G401 (cell line): ENCODE data around the gene C9. TPM values are rescaled to one million over a fixed set of nuclear protein-coding genes. Genes with fewer than 3 reads are reported as not detected.
A peak's percentile ranks its signal among the peaks of the same experiment; 100 is the strongest.

Experiments used
- DNase-seq: peaks from one replicate; pipeline ENCODE4 v3.0.0-alpha.2; 2015; ENCODE audit warnings: low spot score
- in situ Hi-C: cut with HindIII; loops from 2 replicates; pipeline ENCODE4 v1.10.0; 2016; ENCODE audit warnings: low sequenced_read_pairs, mixed read lengths
- total RNA-seq: library from RNA; depleted of rRNA; stranded (reverse); fragments of >200 nt; shearing (Covaris generic); gene quantifications from 2 replicates; pipeline ENCODE4 v1.2.3, GENCODE V29; 2014

The C9 gene
- total RNA-seq, 1 experiment from 2014 or later: not detected

DNA sequence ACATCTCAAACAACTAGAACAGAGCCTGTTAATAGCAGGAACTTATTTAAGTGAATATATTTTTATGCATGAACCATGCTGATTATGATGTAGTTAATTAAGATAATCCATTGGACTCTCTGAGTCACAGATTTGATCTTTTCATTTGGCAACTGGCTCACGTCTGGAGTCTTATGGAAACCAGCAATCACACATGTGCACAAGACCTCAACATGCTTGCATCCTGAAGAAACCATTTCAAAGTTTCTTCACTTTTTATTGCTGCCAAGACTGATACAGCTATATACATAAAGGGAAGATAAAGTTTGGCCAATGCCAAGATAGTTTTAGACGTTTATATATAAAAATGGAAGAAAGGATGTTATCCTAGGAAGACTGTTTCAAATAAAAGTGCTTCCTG, 13.3 kb upstream of the C9 start:
- no peak for DNase-seq
- in situ Hi-C loops: no loop called here

DNA sequence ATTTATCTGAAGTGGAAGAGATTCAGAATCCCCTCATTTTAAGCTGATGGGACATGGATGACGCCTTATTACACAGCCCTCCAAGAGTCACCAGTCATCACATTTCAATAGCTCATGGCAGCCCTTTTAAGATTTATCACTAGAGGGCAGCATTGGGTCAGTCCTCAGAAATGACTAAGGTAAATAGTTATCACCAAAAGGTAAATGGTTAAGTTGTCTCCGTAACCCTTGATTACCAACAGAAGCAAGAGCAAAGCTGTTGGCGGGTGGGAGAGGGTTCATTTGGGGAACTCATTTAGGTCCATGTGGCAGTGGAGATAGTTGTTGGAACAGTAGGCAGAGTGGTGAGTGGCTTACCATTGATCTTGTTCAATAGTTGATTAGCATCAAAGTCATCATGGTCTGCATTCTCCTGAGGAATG, 12.0 kb upstream of the C9 start:
- peak; percentile 53 for DNase-seq
- in situ Hi-C loops: no loop called here

DNA sequence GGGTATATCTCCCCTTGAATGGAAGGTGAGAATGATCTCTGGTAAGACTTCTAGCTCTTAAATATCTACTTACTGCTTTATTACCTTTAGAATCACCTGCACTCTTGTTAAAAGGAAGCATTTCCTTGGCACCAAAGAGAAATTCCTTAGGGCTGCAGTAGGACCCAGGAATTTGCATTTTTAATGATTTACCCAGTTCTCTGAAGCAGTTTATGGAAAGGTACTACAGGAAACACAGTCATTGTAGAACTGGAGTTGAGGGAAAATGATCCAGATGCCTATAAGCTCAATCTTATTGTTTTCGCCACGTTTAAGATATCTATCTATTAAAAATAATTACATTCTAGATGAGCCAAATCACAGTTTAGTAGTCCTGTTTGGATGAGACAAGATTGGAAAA, 9.5 kb upstream of the C9 start:
- in situ Hi-C loops: no loop called here
- no peak for DNase-seq

DNA sequence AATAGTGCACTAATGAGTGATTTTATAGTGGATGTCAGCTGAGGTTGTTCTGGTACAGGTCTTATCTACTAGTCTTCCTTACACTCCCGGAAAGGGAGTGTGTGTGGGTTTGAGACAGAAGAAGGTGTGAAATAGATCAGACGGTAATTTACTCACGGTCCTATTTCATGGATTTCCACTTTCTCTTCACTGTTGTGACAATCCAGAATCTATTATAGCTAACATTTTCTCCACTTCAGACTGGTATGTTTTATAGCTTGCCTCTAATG, 7.0 kb upstream of the C9 start:
- in situ Hi-C loops: no loop called here
- DNase-seq: no peak

DNA sequence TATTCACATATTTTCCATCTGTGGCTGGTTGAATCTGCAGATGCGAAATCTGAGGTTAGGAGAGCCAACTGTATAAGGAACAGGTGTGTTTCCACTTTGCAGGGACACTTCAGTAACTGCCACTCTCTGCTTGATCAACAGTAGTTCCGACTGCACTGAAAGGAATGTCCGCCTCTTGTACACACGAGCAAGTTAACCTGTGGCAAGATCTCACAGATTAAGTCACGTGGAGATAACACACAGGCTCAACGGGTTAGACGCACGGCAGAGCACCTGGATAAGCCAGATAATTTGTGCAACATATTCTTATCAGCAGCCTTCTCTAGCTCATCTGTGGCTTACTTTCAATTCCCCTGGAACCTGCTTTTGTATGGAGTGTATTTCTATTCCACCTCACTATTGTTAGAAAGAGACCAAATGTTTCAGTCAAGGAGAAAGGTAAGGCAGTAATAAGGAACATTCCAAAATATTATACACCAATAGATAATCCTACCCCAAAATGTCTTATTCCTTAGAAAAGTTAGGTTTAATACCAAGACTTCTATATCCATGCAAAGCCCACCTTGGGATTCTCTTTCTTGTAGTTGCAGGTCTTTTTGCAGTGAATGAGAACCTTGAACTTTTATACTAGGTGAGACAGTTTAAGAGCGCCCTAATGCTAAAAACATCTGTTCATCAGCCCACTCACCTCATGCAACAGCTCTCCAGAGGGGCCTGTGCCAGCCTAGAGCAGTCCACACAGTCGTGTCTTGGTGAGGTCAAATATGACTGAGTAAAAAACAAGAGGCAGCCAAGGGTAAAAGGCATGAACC, 6.5 kb upstream of the C9 start:
- no peak for DNase-seq
- in situ Hi-C loops: no loop called here

DNA sequence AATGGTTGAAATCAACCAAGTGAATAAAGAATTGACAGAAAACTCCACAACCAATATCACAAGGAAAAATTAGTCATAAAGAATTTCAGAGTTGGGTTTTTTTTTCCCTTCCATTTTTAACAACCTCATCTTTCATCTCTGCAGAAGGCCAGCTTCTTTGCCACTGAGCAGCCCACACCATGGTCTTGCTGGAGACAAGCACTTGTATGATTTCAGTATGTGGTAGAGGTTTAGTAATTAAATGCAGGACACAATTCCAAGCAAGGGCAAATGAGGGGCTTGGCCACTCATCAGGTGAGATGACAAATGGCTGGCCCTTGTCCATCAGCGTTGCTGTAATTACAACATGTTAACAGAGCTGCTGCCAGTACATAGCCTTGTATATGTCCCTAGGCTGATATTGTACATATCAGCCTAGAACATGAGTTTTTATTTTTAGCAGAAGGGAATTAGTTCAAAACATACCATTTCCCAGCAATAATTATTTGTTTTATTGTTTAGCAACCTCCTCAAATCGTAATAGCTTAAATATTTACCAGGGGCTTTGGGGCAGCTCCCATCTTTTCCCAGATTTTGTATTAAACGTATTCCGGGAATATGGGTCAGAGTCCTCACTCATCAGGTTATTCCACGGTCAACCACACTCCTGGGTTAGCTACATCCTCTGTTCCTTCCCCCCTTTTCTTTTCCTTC, 5.0 kb upstream of the C9 start:
- in situ Hi-C loops: no loop called here
- DNase-seq: no peak

DNA sequence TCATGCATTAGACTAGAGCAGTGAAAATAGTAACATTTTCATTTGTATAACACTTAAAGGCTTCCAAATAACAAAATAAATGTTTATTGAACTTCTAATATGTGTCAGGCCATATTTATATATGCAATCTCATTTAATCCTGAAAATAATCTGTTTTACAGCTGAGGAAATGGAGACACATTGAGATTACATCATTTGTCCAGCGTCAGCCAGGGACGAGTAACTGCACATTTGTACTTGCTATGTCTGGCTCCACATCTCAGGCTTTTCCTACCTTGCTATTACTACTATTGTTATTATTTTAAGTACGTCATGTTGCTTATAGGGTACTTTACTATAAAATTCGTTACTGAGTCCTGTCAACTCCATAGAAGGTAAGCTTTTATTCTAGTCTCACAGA, 3.8 kb upstream of the C9 start:
- in situ Hi-C loops: no loop called here
- DNase-seq: no peak

DNA sequence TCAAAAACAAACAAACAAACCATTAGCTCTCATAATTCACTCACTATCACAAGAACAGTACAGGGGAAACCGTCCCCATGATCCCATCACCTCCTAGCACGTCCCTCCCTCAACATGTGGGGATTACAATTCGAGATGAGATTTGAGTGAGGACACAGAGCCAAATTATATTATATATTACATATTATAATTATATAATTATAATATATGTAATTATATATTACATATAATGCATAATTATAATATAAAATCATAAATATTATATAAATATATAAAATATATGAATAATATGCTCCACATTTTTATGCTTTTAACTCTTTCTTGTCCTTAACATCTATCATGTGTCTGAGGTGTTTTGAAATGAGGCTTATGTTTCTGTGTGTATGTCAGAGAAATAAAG, 3.4 kb upstream of the C9 start:
- no peak for DNase-seq
- in situ Hi-C loops: no loop called here

DNA sequence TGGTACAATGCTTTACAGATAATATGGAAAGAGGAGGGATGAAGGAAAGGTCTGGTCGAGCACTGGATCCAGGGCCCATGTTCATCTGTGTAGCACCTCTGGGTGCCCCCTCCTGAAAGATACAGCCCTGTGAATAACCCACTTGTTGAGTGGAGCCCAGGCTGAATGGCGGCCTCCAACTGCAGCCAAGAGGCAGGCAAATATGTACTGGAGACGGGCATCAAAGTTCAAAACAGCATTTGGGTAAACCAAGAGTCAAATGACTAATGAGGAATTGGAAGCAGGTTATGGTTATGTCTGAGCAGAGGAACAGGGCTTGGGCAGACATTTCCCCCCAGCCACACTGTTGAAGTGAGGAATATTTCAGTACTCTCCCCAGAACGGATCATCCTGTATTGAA, 1.1 kb downstream of the C9 start:
- DNase-seq: no peak
- in situ Hi-C loops: no loop called here

DNA sequence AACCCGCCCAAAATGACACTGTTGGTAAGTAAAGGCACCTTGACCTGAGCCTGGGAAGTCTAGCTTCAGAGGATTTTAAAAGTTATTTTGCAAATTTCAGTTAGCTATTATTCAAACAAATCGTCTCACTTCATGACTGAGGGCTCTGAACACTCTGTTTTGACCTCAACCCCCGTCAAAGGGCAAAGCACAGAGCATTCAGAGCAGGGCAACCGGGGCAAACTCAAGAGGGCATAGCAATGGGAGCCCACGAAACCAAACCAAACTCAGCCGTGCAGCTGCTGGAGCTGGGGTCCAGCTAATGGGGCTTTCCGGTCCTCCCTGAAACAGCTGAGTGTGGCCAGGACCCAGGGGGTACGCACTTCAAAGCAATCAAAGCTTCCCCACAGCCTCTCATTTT, 1.6 kb downstream of the C9 start:
- in situ Hi-C loops: no loop called here
- DNase-seq: no peak

DNA sequence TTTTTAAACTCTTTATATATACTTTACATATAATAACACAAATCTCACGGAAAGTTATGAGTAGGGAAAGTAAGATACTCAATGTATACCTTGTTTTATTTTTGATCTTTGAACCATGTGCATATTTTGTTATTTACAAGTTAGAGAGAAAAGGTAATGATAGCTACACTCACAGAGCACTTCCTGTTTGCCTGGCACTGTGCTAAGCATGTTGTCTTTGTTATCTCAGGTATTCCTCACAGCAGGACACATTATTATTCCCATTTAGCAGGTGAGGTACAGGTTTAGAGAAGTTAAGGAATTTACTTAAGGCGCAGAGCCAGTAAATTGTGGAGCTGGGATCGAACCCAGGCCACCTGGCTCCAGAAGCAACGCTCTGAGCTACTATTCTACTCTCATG, 3.0 kb downstream of the C9 start:
- no peak for DNase-seq
- in situ Hi-C loops: no loop called here

DNA sequence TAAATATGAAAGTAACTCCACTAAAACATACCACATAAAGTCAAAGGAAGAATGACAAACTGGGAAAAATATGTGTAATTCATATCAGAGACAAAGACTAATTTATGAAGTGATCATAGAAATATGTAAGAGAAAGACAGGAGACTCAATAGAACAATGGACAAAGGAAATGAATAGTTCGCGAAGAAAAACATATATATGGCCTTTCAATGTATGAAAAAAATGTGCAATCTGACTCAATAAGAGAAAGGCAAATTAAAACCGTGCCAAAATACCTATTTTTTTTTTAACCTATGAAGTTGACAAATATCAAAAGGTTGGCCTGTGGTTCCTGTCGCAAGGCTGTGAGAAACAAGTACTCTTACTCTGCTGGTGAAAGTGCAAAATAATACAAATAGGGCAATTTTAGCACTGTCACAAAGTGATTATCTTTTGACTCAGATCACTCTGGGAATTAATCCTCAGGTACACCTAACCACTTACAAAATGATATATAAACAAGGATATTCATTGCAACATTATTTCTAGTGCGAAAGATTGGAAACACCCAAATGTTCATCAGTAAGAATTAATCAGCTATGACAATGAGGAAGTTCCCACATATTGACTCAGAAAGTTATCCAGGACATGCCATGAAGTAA, 3.7 kb downstream of the C9 start:
- no peak for DNase-seq
- in situ Hi-C loops: no loop called here

DNA sequence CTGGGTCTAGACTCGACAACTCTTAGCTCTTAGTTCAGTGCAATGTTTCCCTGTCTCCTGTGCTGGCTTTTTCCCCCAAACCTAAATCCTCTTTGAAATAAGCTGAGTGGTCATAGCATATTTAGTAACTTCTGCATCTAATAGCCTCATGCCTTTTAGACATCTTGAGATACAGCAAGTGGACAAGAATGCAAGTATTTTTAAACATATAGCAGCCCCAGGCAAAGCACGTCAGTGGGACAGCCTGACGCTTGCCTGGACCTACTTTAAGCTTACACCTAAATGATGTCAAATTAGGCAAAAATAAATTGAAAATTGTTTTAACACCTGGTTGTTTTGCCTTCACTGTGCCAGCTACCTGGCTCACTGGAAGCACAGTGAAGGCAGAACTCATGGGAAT, 8.0 kb downstream of the C9 start:
- no peak for DNase-seq
- in situ Hi-C loops: no loop called here

DNA sequence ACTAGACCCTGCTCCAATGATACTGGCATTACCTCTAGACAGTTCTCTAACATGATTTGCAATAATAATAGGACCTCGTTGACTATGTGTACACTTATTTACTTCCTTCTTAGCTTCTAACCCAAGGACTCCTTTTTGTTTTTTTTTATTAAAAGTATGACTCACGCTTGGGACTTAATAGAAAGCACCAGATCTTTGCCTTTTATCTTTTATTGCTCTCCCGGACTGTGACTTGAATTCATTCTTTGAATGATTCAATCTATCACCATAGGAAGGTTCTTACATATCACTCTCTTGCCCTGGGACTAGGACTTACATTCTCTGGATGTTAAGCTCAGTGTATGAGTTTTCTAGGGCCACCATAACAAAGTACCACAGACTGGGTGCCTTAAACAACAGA, 9.0 kb downstream of the C9 start:
- in situ Hi-C loops: no loop called here
- no peak for DNase-seq

DNA sequence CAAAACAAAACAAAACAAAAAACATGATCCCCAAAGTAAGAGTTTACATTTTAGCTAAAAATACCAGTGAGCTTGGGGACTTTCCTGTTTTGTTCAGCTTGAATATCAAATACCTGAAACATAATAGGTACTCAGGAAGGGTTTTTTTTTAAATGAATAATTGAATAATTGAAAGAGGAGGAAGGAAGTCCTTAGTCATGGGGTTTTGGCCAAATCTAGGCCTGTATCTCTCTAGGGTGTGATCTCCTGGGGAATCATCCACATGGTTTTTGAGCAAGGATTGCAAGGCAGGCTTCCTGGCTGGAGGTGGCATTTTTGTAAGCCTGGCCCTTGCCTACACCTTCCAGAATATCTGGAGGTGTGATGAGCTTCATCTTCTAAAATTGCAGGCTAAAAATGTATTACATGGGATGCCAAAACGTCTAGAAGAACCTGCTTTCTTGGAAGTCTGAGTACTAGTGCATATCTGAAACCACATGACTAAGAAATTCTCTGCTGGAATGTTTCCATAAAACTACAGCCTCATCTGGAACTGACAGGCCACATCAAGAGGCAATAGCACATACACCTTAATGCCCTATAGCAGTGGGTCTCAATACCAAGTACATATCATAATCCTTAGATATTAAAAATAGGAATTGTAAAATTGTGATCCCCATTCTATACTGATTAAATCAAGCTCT, 10.4 kb downstream of the C9 start:
- in situ Hi-C loops: no loop called here

DNA sequence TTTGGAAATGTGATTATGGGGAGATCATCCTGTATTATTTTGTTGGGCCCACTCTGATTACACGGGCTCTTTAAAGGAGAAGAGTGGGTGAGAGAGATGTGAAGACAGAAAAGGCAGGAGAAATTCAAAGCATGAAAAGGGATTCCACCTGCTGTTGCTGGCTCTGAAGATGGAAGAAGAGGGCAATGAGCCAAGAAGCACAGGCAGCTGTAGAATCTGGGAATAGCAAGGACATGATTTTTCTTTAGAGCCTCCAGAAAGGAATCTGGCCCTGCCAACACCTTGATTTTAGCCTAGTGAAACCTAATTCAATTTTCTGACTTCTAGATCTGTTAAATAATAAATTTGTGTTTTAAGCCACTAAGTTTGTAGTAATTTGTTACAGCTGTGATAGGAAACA, 11.3 kb downstream of the C9 start:
- in situ Hi-C loops: no loop called here
- DNase-seq: peak; percentile 36

More for the DNA sequence above, 10.4 kb downstream of the C9 start:
- no peak for DNase-seq

DNA sequence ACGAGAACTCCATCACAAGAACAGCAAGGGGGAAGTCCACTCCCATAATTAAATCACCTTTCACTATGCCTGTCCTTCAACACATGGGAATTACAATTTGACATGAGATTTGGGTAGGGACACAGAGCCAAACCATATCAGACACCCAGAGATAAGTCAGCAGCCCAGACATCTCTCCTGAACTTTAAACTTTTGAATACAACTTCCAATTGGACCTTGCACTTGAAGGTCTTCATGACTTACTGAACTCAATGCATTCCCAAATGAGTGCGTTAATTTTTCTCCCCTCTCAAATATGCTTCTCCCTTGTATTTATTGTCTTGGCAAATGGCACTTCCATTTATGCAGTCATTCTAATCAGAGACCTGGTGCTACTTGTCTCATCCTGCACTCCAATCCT, 12.1 kb downstream of the C9 start:
- in situ Hi-C loops: no loop called here
- no peak for DNase-seq

DNA sequence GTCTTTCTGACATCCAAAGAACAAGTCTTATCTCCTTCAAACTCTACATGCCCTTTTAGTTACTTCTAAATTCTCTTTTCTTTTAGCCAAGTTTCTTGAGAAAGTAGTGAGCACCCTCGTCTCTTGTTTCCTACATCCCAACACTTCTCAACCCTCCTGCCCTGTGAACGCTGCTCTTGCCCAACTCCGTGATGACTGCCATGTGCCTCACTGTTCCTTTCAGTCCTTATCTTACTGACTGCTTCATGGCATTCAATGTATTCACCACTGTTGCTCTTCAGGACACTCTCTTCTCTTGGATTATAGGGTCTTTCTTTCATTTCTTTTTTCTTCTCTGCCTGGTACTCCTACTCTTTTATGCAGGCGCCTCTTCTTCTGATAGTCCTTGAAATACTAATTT, 14.8 kb downstream of the C9 start:
- in situ Hi-C loops: no loop called here

DNA sequence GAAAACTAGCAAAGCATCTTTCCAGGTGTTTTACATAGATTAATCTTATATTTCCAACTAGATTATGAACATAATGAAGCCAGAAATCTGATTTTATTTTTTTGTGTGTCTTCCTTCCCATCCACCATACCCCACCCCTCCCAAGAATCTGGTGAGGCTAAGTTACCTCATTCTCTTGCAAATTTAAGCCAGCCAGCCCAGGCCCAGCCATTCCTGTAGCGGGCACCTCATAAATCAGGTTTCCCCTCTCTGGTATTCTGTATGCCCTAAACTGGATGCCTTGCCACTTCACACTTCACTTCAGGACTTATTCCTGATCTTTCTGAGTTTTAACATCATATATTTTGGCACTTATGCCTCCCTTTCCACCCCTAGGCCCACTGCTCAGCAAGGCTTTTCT, 21.8 kb downstream of the C9 start:
- in situ Hi-C loops: no loop called here
- DNase-seq: no peak

More for the DNA sequence above, 14.8 kb downstream of the C9 start:
- DNase-seq: no peak

DNA sequence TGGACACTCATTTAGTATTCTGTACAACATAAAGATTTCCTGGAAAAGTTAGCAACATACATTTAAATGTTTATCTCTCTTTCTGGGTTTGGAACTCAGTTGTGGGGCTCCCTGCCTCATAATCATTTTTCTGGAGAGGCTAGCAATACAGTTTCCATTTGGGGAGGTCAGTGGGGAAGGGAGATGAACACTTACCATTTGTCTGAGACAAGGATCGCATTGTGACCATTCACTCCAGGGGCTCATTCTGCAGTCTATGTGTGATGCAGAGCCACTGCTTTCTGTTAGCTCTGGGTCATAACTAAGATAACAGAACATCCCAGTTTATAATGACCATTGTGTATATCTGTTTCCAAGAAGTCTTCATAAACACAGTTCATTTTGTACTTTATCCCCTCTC, 22.4 kb downstream of the C9 start:
- in situ Hi-C loops: no loop called here

More for the DNA sequence above, 22.4 kb downstream of the C9 start:
- DNase-seq: no peak
